ENCODE results near the gene STAC2. TPM values are rescaled to one million over a fixed set of nuclear protein-coding genes. Genes with fewer than 3 reads are reported as not detected.

The STAC2 gene
- total and polyA plus RNA-seq, 9 of the 15 experiments (the other 6 are each of a cell fraction or from before 2014, with no cell fraction given): not detected

- no peak for TF ChIP-seq KLF16 (IDR thresholded peaks at IDR 0.05)
- peak; percentile 84 for TF ChIP-seq SAP30 (IDR thresholded peaks at IDR 0.05; ENCODE audit: borderline replicate concordance, insufficient read depth, low read depth, low read length, poor library complexity, severe bottlenecking)
- peak; percentile 37 for TF ChIP-seq FIP1L1 (IDR thresholded peaks at IDR 0.05; ENCODE audit: low read depth, low read length, poor library complexity, severe bottlenecking)
- no peak for TF ChIP-seq POLR3G (IDR thresholded peaks at IDR 0.05; ENCODE audit: extremely low read depth, insufficient read length, insufficient replicate concordance)
- no peak for TF ChIP-seq ZNF655 (CRISPR knock-in tag; IDR thresholded peaks at IDR 0.05)
- no peak for TF ChIP-seq RBM22 (IDR thresholded peaks at IDR 0.05; ENCODE audit: low read depth, low read length, poor library complexity, severe bottlenecking)
- TF ChIP-seq HNRNPUL1 (IDR thresholded peaks at IDR 0.05; ENCODE audit: low read length): no peak
- TF ChIP-seq JUNB (CRISPR knock-in tag; conservative IDR thresholded peaks at IDR 0.05): no peak
- TF ChIP-seq PYGO2 (tag; IDR thresholded peaks at IDR 0.05): no peak
- TF ChIP-seq JUN (IDR thresholded peaks at IDR 0.05; ENCODE audit: borderline replicate concordance, low read depth, low read length): no peak; the same call in 1 of the 2 replicates
- no peak for TF ChIP-seq JUN (CRISPR knock-in tag; IDR thresholded peaks at IDR 0.05; ENCODE audit: borderline replicate concordance)
- TF ChIP-seq TAF1 (IDR thresholded peaks at IDR 0.05; ENCODE audit: control insufficient read depth, extremely low read depth, insufficient read depth, low read length, severe bottlenecking): peak; percentile 94
- no peak for TF ChIP-seq EWSR1 (IDR thresholded peaks at IDR 0.05; ENCODE audit: borderline replicate concordance, low read depth, partially characterized antibody)
- peak in 1 of 2 experiments; percentile 73; a peak in 2 of 4 replicates for TF ChIP-seq HDAC1 (IDR thresholded peaks at IDR 0.05)
- TF ChIP-seq ZNF76 (CRISPR knock-in tag; IDR thresholded peaks at IDR 0.05; ENCODE audit: borderline replicate concordance): no peak
- peak; percentile 15; the same call in 1 of the 2 replicates for TF ChIP-seq FOSL1 (tag; conservative IDR thresholded peaks at IDR 0.05)
- TF ChIP-seq CHD4 (IDR thresholded peaks at IDR 0.05; ENCODE audit: insufficient read depth, insufficient replicate concordance, low read depth, low read length, poor library complexity, severe bottlenecking): no peak
- TF ChIP-seq BDP1 (IDR thresholded peaks at IDR 0.05; ENCODE audit: insufficient read depth, insufficient read length): no peak
- TF ChIP-seq SIN3B (IDR thresholded peaks at IDR 0.05; ENCODE audit: low read depth): peak; percentile 56; the same call in 1 of the 2 replicates
- TF ChIP-seq NKRF (IDR thresholded peaks at IDR 0.05; ENCODE audit: borderline replicate concordance): peak; percentile 88
These were observed 25.5 kb downstream of the STAC2 start, which contains the start of gene RPL19 (continued) for GRCh38 chr17:39200070-39200879.

Measured in K562 (cell line).